GM18870 (cell line): ENCODE results near the gene BAG5.

ENCODE experiments used
- ATAC-seq: cut with Tn5 transposase; IDR thresholded peaks from one replicate; pipeline ENCODE4 v1.9.1; 2021; ENCODE audit warnings: moderate library complexity; ENCODE audit not compliant: unreplicated experiment

Gene BAG5

GRCh38 chr14:103547455-103547940, 15.0 kb downstream of the BAG5 start:
- no peak for ATAC-seq

- no peak for ATAC-seq
Measured at GRCh38 chr14:103546652-103547454, 15.6 kb downstream of the BAG5 start.

- ATAC-seq: no peak
Measured at GRCh38 chr14:103545915-103546651, 16.4 kb downstream of the BAG5 start.

- ATAC-seq: no peak
Measured at GRCh38 chr14:103545219-103545914, 17.1 kb downstream of the BAG5 start.

- no peak for ATAC-seq
Measured at GRCh38 chr14:103544388-103545218, 17.9 kb downstream of the BAG5 start.

GRCh38 chr14:103543721-103544387, 18.6 kb downstream of the BAG5 start:
- ATAC-seq: no peak

- no peak for ATAC-seq
Measured at GRCh38 chr14:103543140-103543539, 19.3 kb downstream of the BAG5 start.

- ATAC-seq: no peak
Measured at GRCh38 chr14:103542605-103543088, 19.8 kb downstream of the BAG5 start.

GRCh38 chr14:103541709-103542604, 20.5 kb downstream of the BAG5 start:
- ATAC-seq: no peak

GRCh38 chr14:103540821-103541708, 21.4 kb downstream of the BAG5 start:
- ATAC-seq: no peak

GRCh38 chr14:103539056-103539825, 23.2 kb downstream of the BAG5 start:
- ATAC-seq: no peak

- ATAC-seq: no peak
Measured at GRCh38 chr14:103538291-103539055, 24.0 kb downstream of the BAG5 start.

- ATAC-seq: no peak
Measured at GRCh38 chr14:103537175-103537990, 25.1 kb downstream of the BAG5 start.

- no peak for ATAC-seq
Measured at GRCh38 chr14:103536693-103537092, 25.8 kb downstream of the BAG5 start.

- ATAC-seq: no peak
Measured at GRCh38 chr14:103535891-103536565, 26.4 kb downstream of the BAG5 start.
